GM19438 (cell line): Measurements from ENCODE around the gene MAP3K7CL.

Source experiments
- ATAC-seq: cut with Tn5 transposase; IDR thresholded peaks from one replicate; pipeline ENCODE4 v1.9.1; 2021; ENCODE audit warnings: low read depth; ENCODE audit not compliant: unreplicated experiment

Gene MAP3K7CL

GRCh38 chr21:29219165-29219770 lies 88.8 kb downstream of the MAP3K7CL start:
- ATAC-seq: no peak

DNA sequence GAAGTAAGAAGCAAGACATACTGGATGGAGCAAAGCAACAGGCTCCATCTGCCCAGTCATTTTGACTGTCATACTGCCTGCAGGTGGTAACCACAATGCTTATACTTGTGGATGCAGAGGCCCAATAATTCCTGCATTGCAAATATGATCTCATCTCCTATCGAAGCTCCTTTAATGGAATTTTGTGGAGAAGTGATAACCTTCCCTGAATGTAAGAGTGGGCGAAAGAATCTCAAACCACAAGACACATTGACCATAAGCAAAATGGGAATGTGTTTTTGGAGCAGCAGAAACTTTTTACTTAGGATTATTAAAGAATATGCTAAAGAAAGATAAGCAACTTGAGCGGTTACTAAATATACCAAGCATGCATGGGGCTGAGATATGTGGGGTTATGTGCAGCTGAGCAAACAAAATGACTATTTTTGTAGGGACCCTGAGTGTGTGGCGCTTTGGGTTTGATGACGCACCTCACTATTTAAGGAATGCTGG lies 90.9 kb downstream of the MAP3K7CL start:
- ATAC-seq: no peak

GRCh38 chr21:29224006-29224405 lies 93.6 kb downstream of the MAP3K7CL start:
- ATAC-seq: no peak
